Renal cortical epithelial cell (primary cell): Measurements from ENCODE around the gene IL1RAP. TPM values are rescaled to one million over a fixed set of nuclear protein-coding genes. Genes with fewer than 3 reads are reported as not detected.

Source experiments
- DNase-seq: peaks from one replicate; pipeline ENCODE4 v3.0.0-alpha.2; 2011; ENCODE audit warnings: low read depth
- total RNA-seq: library from RNA; depleted of rRNA; stranded (reverse); fragments of >200 nt; gene quantifications from 2 replicates; pipeline ENCODE4 v1.2.3, GENCODE V29; 2014

Gene IL1RAP
- total RNA-seq, 1 donor from 2014 or later, result 16.1 TPM

DNA sequence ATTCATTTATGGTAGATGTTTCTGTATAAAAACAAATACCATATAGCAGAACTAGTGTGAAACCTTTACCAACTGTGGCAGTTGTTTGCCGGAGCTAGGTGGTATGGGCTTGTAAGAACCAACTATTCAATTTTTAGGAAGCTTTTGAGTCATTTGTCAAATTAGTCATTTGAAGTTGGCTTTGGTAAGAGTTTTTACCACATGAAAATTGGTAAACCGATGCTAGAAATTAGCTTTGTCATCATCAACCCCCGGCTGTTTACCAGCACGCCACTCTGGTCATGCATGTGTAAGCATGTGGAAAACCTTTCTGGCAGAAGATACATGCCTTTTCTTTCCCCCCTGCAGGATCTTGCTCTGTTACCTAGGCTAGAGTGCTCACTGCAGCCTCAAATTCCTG is 63.3 kb downstream of the IL1RAP start:
- DNase-seq, result no peak

DNA sequence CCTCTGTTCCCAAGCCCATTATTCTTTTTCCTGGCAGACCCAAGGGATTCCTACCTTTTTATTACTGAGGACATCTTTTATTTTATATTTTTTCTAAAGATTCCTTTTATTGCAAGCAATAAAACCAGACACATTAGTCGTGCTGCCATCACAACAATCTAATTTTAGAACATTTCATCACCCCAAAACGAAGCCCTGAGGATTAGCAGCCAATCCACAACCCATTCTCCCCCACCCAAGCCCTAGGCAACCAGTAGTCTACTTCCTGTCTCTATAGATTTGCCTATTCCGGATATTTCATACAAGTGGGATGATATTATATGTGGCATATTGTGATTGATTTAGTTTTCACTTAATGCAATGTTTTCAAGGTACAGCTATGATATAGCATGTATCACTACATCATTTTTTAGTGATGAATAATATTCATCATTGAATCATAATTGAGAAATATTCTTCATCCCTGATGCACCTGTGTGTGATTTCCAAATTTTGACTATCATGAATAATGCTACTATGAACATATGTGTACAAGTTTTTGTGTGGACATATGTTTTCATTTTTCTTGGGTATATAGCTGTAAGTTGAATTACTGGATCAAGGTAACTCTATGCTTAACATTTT is 65.7 kb downstream of the IL1RAP start:
- DNase-seq, result no peak

- no peak for DNase-seq
Measured at GRCh38 chr3:190580417-190580816, 66.5 kb downstream of the IL1RAP start.

GRCh38 chr3:190581041-190581541 is 67.2 kb downstream of the IL1RAP start:
- DNase-seq, result no peak

DNA sequence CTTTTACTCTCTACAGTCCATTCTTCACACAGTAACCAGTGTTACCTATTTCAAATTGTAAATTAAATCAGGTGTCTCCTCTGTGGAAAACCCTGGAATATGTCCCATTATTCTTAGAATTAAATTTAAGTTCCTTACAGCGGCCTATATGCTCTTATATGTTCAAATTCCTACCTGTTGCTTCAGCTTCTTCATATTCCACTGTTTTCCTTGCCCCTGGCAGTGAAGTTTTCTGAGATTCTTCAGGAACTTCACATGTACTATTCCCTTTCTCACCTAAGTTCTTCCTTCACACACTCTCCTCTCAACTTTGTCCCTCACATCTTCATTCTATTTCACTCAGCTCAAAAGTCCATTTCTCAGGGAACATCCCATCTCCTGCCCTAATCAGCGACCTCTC is 68.8 kb downstream of the IL1RAP start:
- DNase-seq, result no peak

DNA sequence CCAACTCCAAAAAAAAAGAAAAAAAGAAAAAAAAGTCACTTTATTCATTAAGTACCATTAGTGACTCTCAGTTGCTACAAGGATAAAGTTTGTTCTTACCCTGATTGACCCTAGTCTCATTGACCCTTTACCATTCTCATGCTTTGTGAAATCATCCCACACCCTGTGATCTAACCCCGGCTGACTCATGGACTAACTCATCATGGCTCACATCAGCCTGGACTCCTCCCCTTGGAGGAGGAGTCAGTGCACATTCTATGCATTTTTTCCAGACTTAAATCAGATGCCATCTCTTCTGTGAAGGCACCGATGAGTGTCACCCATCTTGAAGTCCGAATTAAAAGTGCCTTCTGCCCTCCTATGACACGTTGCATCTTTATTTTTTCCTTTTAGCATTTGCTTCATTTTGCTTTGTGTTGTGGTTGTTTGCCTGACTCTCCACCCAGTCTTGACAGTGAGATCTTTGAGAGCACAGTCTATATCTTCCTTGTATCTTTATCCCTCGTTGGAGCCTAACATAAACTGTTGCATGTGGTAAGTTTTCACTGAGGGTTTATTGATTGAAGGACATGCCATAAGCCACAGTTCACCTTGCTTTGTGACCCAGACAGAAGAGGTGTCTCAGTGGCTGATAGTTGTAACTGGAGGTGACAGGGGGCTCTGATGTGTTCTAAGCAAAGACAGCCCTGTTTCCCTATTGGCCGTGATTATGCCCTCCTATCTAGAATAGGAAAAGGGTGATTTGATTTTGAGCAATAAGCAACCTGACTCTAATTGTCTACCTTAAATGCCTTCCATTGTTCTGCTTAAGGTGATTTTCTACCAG is 72.1 kb downstream of the IL1RAP start:
- peak; percentile 95 for DNase-seq

GRCh38 chr3:190586631-190587011 is 72.7 kb downstream of the IL1RAP start:
- peak; percentile 92 for DNase-seq

DNA sequence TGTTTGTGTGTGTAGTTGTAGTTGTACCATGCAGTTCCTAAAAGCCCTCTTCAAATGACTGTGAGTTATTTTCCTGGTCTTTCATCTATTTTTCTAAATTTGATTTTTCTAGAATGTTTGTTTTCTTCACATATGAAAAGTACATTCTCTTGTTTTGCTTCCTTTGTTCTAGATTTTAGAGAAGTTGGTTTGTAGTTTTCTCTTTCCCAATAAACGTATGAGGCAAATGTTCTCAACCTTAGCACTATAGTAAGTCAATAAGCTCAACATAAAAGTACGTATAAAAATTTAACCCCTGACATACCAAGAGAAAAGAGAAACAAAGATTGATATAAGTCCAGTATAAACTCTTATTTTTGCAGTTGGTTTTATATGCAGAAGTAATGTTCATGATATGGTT is 74.7 kb downstream of the IL1RAP start:
- DNase-seq, result no peak

- DNase-seq, result no peak
Measured at GRCh38 chr3:190589326-190589725, 75.4 kb downstream of the IL1RAP start.

DNA sequence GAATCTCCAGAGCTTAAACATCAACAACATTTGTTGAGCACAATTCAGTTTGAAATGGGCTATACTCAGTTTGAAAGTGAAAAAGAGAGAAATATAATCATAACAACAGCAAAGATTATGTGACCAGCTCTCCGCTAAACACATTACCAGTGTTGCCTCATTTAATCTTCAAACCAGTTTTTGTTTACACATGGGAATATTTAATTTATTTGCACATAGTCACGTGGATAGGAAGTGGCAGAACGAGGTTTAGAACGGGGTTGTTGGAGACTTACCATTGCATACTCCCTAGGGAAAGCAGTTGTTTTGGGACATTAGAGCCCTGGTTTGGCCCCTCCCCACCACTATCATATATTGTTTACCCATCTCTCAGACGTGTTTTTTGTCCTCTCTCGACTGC is 77.2 kb downstream of the IL1RAP start:
- DNase-seq, result no peak

GRCh38 chr3:190593075-190593474 is 79.2 kb downstream of the IL1RAP start:
- DNase-seq, result no peak

DNA sequence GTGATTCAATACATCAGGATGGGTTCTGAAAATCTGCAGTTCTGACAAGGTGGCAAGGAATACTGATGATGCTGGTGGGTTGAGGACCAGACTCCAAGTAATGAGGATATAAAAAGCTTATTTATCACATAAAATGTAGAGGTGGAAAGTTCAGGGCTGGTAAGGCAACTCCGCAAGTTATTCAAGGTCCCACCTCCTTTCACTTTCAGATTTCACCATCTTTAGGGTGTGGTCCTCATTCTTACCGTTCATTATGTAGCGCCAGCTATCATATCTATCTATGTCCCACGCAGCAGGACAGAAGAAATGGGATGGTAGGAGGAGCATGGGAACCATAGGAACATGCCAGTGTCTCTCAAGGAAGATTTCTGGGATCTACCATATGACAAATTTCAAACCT is 80.3 kb downstream of the IL1RAP start:
- no peak for DNase-seq

GRCh38 chr3:190595179-190595795 is 81.4 kb downstream of the IL1RAP start:
- no peak for DNase-seq

DNA sequence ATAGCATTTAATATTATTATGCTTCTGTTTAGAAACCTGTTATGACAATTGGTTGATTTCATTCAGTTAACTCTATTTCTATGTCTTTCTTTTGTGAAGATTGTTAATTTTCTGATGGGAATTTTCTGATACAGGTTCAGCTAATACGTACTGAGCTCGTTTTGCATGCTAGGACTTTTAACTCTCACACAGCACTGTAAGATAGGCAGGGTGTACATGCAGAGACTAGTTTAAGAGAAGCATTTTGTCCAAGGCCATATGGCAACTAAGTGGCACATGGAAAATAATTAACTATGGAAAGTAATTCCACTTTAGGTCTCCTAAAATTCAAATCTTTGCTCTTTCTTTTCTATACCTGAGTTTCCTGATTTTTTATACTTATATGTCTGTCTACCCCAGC is 81.9 kb downstream of the IL1RAP start:
- DNase-seq, result no peak

- DNase-seq, result no peak
Measured at GRCh38 chr3:190596349-190597285, 82.7 kb downstream of the IL1RAP start.

- no peak for DNase-seq
Measured at GRCh38 chr3:190597291-190597690, 83.4 kb downstream of the IL1RAP start.

DNA sequence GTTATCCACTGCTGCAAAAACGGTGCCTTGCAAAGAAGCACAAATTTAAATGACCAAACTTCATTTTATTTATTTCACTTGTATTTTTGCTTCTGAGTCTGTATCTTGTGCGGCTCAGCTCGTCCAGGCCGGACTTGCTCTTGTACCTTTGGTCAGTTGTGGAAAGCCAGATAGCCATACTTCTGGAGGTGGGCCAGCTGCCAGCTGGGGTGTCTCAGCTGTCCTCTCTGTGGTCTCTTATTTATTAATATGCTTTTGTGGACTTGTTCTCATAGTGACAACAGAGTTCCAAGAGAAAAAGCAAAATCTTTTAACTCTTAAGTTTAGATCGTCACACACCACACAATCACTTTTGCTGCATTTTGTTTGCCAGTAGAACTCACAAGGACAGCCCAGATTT is 87.7 kb downstream of the IL1RAP start:
- DNase-seq, result no peak

GRCh38 chr3:190605385-190605784 is 91.5 kb downstream of the IL1RAP start:
- DNase-seq, result no peak

GRCh38 chr3:190606596-190606995 is 92.7 kb downstream of the IL1RAP start:
- no peak for DNase-seq

DNA sequence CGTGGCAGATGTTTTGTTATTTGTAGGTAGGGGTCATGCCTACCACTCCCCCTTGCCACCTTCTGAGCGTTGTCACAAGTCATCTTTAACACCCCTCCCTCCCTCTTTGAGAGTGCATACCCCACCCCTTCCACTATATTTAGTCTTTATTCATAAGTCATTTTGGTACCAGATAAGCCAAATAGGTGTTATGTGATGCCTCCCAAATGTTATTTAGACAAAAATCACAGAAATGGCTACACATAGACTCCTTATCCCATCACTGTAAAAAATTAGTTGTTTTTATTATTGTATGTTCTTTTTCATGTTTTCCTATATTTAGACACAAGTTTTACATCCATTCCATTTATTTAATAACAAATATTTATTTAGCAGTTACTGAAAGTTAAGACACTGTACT is 93.1 kb downstream of the IL1RAP start:
- DNase-seq, result no peak

DNA sequence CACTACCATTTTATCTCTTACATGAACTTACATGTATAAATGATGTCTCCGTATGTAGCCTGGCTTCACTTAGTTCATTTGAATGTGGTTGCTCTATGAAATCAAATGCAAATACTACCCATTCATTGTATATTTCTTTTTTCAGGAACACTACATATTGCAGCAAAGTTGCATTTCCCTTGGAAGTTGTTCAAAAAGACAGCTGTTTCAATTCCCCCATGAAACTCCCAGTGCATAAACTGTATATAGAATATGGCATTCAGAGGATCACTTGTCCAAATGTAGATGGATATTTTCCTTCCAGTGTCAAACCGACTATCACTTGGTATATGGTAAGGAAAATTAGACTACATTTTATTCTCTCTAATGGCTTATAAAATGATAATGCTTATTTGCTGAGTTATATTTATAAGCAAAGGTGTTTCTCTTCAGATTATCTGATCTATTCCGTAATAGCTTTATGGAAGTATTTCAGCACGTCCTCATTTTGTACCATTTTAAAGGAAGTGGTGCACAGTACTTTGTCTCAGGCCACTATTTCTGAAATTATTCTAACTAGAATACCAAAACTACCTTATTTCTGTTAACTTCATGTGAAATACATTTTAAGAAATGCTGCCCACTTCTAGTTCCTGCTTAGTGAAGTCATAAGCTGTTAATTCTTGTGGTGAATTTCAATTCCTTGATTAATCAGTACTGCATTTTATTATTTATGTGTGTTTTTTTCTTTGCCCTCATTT is 95.1 kb downstream of the IL1RAP start:
- no peak for DNase-seq
